GM19351 (cell line): ENCODE measurements around the gene RPS28.

Experiments used
- ATAC-seq: cut with Tn5 transposase; IDR thresholded peaks from one replicate; pipeline ENCODE4 v1.9.1; 2021; ENCODE audit warnings: mild to moderate bottlenecking, moderate library complexity; ENCODE audit not compliant: unreplicated experiment

Gene RPS28

GRCh38 chr19:8370176-8371010, 49.1 kb downstream of the RPS28 start:
- no peak for ATAC-seq

DNA sequence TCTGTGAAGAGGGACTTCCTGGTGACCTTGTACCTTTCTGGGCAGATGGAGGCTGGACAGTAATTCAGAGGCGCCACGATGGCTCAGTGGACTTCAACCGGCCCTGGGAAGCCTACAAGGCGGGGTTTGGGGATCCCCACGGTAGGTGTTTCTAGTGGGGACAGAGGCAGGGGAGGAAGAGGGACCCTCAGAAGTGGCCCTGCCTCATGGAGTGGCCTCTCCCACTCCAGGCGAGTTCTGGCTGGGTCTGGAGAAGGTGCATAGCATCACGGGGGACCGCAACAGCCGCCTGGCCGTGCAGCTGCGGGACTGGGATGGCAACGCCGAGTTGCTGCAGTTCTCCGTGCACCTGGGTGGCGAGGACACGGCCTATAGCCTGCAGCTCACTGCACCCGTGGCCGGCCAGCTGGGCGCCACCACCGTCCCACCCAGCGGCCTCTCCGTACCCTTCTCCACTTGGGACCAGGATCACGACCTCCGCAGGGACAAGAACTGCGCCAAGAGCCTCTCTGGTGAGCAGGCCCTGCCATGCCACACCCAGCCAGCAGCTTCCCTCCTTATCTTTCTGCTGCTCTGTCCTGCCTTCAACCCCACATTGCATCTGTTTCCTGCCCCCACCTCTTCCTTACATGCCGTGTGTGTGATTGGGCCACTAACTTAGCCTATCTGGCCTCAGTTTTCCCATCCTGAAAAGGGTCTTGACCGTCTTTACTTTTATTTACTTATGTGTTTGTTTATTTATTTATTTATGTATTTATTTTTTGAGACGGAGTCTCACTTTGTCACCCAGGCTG, 49.9 kb downstream of the RPS28 start:
- ATAC-seq, result no peak
